NT2/D1 (cell line): ENCODE data around the gene MTG2.

Experiments used
- SUZ12 ChIP-seq: IDR thresholded peaks from 2 replicates; pipeline ENCODE4 v1.6.1; 2011; ENCODE audit not compliant: insufficient read length, insufficient read depth; ENCODE audit errors: extremely low read depth
- ZNF274 ChIP-seq: IDR thresholded peaks from 2 replicates; pipeline ENCODE4 v1.6.1; 2011; ENCODE audit warnings: mild to moderate bottlenecking, low read depth, low read length

DNA sequence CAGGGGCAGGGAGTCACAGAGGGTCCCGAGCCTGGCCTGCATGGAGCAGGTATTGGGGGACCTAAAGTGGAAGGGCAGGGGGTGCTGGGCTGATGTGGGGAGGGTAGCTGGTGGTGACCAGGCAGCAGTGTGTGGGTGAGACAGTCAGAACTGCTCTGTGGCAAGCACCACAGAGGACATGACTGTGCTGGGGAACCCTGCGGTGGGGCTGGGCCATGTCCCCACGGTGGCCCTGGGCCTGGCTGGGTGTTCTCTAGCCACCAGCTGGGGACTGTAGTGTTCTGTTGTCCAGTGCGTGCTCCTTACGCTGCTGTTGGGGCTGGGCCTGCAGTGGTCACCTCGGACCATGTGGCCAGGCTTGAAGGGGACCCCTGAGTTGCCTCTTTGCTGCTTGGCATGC, 35.7 kb upstream of the MTG2 start:
- TF ChIP-seq ZNF274 (no peak), SUZ12 (no peak)
